NCI-H2196 treated with DMSO at 0.1 percent for 48 hours (cell line): Measurements from ENCODE around the gene TAF11L4.
"Not testable (repeated sequence)": the region's sequence is repeated elsewhere in the genome, so short reads cannot be mapped to it uniquely, and the experiment has no call there.

Experiments
- DNase-seq: peaks from one replicate; lab custom pipeline; 2025; ENCODE audit not compliant: unreplicated experiment; lab: John Stamatoyannopoulos, UW

Gene TAF11L4

DNA sequence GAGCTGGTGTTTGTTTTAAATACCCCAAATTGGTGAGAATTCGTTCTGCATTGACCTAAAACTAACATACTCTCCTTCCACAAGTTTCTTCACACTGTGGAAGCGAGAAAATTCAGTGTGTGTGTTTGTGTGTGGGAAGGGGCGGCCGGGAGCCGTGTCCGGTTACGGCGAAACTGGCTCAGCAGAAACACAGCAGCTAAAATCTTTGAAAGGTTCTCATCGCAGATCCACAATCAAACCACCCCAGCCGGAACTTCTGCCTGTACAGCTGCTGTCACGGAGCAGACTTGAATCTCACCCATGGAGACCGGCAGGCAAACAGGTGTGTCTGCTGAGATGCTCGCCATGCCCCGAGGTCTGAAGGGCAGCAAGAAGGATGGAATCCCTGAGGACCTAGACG is at the start of gene TAF11L4:
Gene TAF11L4, plus strand, starts transcription at position 301 of the 400 bp plus-strand sequence.
- DNase-seq: not testable (repeated sequence)

DNA sequence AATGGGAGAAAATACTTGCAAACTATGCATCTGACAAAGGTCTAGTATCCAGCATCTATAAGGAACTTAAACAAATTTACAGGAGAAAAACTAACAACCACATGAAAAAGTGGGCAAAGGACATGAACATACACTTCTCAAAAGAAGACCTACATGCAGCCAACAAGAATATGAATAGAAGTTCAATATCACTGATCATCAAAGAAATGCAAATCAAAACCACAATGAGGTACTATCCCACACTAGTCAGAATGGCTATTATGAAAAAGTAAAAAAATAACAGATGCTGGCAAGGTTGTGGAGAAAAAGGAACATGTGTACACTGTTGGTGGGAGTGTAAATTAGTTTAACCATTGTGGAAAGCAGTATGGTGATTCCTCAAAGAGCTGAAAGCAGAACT is 46.5 kb upstream of the TAF11L4 start:
- not testable (repeated sequence) for DNase-seq

DNA sequence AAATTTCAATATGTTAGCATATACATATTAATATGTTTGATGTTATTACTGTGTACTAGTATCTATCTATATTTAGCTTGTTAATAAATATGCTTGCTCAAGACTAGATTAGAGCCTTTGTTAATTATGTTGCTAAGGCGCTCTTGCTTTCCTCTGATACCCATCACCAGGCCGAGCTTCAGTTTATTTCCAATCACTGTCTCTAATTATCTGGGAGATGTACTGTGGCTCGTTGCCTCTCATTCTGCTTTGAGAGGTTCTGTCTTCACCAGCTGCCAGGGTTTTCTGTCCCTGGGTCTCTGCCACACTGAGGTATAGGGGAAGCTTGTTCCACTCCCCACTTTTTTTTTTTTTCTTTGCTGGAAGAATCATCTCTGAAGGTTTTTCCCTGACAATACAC is 44.6 kb upstream of the TAF11L4 start:
- no peak for DNase-seq

DNA sequence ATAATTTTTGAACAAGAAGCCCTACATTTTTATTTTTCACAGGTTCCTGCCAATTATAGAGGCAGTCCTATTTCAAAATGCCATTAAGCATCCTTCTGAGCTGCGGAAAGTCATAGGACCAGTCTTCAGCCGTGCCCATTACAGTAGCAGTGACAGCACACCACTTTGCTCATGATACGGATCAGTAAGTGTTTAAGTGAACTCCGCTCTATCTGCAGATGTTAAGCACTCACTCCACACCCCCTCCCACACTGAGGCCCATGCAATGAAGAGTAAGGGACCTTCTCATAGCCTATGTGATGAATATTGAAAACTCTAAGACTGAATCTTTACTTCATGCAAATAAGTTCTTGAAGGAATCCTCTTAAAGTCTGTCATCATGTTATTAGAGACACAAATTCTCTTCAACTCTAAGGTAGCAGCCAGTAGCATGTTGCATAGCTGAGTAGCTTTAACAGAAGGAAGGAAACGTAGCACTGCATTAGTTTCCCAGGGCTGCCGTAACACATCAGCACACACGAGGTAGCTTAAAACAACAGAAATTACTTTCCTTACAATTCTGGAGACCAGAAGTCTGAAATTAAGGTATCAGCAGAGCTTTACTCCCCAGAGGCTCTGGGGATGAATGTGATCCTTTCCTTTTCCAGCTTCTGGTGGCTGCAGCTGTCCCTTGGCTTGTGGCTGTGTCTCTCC is 43.9 kb upstream of the TAF11L4 start:
- DNase-seq: no peak

DNA sequence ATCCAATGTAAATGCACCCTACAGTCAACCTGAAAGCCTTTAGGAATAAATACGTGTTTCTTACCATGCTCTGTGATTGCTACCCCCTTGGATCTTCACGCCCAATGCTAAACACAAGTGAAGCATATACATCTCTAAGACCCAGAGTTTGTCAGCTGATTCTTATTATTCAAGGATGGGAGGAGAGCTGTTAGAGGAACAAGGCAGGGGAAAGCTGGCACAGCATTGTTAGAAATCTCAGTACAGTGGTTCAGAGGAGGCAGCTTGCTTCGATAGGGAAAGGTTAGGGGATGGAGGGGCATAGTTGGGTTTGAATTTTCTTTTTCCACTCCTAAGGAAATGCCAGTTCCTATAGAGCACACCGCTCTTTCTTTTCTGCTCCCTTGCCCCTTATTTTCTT is 40.2 kb upstream of the TAF11L4 start:
- DNase-seq: no peak

DNA sequence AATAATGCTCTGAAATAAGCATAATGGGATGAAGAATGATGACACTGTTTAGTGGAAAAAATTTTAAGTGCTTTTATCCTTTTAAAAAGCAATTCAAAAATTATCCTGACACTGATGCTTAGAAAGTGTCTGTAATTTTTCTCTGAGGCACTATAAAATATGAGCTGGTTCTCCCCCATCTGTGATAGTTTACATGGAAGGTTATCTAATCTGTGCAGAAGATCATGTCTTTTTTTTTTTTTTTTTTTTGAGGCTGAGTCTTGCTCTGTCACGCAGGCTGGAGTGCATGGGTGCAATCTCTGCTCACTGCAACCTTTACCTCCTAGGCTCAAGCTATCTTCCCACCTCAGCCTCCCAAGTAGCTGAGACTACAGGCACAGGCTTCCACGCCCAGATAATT is 38.8 kb upstream of the TAF11L4 start:
- no peak for DNase-seq

DNA sequence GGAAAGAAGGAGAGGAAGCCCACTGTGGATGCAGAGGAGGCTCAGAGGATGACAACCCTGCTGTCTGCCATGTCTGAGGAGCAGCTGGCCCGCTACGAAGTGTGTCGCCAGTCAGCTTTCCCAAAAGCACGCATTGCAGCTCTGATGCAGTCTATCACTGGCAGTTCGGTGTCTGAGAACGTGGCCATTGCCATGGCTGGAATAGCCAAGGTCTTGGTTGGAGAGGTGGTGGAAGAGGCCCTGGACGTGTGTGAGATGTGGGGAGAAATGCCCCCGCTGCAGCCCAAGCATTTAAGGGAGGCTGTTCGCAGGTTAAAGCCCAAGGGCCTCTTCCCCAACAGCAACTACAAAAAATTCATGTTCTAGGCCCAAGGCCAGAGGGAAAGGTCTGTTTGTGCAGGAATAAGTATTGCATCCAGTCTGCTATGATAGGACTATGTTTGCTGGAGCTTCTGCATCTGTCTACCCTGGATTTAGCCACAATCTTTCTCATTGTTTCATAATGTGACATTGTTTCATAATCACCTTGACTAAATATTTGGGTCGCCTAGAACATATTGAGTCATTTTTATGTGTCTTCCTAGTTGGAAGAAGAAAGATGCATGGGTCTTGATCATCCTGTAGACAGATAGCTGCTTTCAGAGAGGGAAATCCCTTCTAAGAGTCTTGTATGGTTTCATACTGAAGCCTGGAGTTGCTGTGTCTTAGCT is 35.0 kb upstream of the TAF11L4 start:
- DNase-seq: not testable (repeated sequence)

DNA sequence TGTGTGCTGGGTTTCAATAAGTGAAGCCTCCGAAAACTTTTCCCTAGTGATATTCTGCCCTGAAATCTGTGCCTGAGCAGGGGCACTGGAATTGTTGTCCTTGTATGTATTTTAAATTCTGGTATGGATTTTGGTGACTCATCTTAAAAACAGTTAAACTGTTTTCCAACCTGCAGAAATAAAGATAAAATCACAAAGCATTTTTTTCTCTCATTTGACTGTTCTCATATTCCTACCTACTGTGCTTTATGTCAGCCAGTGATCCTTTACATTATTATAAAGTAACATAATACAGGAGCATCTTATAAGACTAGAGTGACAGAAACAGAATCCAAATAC is 34.5 kb upstream of the TAF11L4 start:
- no peak for DNase-seq

DNA sequence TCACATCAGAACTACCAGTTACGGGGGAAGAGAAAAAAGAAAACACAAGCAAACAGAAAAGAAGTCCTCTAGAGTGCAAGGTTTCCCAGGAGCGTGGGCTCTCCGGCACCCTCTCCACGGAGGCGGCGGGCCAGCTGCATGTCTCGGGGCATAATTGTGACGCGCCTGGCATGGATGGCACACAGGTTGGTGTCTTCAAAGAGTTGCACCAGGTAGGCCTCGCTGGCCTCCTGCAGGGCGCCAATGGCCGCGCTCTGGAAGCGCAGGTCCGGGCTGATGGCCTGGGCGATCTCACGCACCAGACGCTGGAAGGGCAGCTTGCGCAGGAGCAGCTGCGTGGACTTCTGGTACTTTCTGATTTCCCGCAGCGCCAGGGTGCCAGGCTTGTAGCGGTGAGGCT is 30.3 kb upstream of the TAF11L4 start:
- DNase-seq: not testable (repeated sequence)

DNA sequence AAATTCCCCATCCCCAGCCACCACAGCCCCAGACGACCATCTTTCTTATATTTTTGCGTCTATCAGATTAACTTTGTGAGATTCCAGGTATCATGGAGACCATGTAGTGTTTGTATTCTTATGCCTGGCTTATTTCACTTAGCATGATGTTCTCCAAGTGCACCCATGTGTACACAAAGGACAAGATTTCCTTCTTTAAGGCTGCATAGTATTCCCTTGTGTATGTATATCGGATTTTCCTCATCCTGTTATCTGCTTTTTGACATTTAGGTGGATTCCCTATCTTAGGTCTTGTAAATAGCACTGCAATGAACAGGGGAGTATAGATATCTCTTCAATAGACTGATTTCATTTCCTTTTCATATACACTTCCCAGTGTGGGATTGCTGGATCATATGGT is 28.8 kb upstream of the TAF11L4 start:
- no peak for DNase-seq

DNA sequence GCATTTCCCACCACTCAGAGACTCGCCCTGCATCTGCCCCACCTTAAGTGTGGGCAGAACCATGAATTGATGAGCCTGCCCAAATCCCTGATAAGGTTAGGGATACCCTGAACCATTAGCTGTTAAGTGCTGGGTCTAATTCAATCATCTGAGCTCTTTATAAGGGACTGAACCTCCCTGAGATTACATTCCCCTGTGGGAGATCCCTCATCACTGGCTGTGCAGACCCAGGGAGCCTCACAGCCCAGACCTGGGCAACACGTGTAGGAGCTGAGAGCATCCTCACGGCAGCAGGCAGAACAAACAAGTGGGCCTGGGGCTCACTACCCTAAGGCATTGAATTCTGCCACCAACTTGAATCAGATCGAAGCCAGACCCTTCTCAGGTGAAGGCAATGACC is 24.2 kb upstream of the TAF11L4 start:
- no peak for DNase-seq

DNA sequence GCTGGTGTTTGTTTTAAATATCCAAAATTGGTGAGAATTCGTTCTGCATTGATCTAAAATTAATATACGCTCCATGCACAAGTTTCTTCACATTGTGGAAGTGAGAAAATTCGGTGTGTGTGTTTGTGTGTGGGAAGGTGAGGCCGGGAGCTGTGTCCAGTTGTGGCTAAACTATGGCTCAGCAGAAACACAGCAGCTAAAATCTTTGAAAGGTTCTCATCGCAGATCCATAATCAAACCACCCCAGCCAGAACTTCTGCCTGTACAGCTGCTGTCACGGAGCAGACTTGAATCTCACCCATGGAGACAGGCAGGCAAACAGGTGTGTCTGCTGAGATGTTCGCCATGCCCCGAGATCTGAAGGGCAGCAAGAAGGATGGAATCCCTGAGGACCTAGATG is 23.7 kb upstream of the TAF11L4 start, which contains the start of gene TAF11L2:
Gene TAF11L2, plus strand, starts transcription at position 301 of the 400 bp plus-strand sequence.
- DNase-seq: not testable (repeated sequence)

DNA sequence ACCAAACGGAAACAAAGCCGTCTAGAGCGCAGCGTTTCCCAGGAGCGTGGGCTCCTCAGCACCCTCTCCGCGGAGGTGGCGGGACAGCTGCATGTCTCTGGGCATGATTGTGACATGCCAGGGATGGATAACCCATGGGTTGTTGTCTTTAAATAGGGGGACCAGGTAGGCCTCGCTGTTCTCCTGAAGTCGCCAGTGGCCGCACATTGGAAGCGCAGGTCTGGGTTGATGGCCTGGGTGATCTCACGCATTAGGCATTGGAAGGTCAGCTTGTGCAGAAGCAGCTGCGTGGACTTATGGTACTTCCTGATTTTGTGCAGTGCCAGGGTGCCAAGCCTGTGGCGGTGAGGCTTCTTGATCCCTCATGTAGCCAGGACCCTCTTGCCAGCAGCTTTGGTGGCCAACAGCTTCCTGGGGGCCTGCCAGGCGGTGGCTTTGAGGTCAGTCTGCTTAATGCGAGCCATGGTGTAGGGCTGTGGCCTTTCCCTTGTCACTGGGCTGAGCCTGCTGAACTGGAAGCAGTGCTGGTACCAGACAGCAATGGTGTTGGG is 9.8 kb upstream of the TAF11L4 start:
- DNase-seq: no peak

DNA sequence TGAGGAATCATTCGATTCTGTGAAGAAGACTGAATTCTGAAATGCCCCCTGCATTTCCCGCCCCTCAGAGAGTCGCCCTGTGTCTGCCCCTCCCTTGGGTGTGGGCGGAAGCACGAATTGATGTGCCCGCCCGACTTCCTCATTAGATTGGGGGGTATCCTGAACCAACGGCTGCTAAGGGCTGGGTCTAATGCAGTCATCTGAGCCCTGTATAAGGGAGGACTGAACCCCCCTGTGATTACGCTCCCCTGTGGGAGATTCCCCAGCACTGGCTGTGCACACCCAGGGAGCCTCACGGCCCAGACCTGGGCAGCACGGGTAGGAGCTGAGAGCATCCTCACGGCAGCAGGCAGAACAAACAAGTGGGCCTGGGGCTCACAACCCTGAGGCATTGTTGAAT is 4.1 kb upstream of the TAF11L4 start:
- not testable (repeated sequence) for DNase-seq

DNA sequence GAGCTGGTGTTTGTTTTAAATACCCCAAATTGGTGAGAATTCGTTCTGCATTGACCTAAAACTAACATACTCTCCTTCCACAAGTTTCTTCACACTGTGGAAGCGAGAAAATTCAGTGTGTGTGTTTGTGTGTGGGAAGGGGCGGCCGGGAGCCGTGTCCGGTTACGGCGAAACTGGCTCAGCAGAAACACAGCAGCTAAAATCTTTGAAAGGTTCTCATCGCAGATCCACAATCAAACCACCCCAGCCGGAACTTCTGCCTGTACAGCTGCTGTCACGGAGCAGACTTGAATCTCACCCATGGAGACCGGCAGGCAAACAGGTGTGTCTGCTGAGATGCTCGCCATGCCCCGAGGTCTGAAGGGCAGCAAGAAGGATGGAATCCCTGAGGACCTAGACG is 3.5 kb upstream of the TAF11L4 start, which contains the start of gene TAF11L3:
Gene TAF11L3, plus strand, starts transcription at position 301 of the 400 bp plus-strand sequence.
- not testable (repeated sequence) for DNase-seq

DNA sequence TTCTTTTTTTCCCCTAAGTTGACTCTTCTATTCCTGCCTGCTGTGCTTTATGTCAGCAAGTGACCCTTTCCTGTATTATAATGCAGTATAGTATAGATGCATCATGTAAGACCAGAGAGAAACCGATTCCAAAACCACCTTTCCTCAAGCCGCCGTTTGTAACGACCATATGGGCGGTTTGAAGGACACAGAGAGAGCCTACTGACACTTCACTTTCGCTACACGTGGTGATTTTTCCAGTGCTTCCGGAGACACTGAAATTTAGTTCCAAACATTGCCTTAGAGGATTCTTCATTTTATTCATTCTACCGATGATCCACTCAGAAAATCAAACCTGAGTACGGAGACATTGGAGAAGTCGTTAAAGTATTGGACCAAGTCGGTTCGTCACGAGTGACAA is 2.1 kb upstream of the TAF11L4 start:
- not testable (repeated sequence) for DNase-seq

DNA sequence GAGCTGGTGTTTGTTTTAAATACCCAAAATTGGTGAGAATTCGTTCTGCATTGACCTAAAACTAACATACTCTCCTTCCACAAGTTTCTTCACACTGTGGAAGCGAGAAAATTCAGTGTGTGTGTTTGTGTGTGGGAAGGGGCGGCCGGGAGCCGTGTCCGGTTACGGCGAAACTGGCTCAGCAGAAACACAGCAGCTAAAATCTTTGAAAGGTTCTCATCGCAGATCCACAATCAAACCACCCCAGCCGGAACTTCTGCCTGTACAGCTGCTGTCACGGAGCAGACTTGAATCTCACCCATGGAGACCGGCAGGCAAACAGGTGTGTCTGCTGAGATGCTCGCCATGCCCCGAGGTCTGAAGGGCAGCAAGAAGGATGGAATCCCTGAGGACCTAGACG is 3.3 kb downstream of the TAF11L4 start, which contains the start of gene TAF11L5:
Gene TAF11L5, plus strand, starts transcription at position 301 of the 400 bp plus-strand sequence.
- DNase-seq: not testable (repeated sequence)

DNA sequence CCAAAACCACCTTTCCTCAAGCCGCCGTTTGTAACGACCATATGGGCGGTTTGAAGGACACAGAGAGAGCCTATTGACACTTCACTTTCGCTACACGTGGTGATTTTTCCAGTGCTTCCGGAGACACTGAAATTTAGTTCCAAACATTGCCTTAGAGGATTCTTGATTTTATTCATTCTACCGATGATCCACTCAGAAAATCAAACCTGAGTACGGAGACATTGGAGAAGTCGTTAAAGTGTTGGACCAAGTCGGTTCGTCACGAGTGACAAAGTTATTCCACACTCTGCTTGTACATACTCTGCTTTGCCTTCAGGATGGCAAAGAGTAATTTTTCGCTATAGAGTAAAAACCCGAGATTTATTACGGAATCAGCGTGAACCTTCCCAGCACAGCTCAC is 4.9 kb downstream of the TAF11L4 start:
- DNase-seq: not testable (repeated sequence)

DNA sequence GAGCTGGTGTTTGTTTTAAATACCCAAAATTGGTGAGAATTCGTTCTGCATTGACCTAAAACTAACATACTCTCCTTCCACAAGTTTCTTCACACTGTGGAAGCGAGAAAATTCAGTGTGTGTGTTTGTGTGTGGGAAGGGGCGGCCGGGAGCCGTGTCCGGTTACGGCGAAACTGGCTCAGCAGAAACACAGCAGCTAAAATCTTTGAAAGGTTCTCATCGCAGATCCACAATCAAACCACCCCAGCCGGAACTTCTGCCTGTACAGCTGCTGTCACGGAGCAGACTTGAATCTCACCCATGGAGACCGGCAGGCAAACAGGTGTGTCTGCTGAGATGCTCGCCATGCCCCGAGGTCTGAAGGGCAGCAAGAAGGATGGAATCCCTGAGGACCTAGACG is 6.8 kb downstream of the TAF11L4 start, which contains the start of gene TAF11L6:
Gene TAF11L6, plus strand, starts transcription at position 301 of the 400 bp plus-strand sequence.
- DNase-seq: not testable (repeated sequence)
